ENCODE data around the gene METTL8.
A peak's percentile ranks its signal among the peaks of the same experiment; 100 is the strongest.

The METTL8 gene

GRCh38 chr2:171334946-171335345 lies 98.8 kb downstream of the METTL8 start:
- no peak overlapping the region for H3K4me3 ChIP-seq (ENCODE audit: low read depth, low read length)
- no peak for DNase-seq (ENCODE audit: low read depth, low spot score)
- in situ Hi-C loops (cut with HindIII; ENCODE audit: low sequenced_read_pairs): no loop called here
- TF ChIP-seq, protein P1, sequence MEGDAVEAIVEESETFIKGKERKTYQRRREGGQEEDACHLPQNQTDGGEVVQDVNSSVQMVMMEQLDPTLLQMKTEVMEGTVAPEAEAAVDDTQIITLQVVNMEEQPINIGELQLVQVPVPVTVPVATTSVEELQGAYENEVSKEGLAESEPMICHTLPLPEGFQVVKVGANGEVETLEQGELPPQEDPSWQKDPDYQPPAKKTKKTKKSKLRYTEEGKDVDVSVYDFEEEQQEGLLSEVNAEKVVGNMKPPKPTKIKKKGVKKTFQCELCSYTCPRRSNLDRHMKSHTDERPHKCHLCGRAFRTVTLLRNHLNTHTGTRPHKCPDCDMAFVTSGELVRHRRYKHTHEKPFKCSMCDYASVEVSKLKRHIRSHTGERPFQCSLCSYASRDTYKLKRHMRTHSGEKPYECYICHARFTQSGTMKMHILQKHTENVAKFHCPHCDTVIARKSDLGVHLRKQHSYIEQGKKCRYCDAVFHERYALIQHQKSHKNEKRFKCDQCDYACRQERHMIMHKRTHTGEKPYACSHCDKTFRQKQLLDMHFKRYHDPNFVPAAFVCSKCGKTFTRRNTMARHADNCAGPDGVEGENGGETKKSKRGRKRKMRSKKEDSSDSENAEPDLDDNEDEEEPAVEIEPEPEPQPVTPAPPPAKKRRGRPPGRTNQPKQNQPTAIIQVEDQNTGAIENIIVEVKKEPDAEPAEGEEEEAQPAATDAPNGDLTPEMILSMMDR (IDR thresholded peaks at IDR 0.05; ENCODE audit: low read depth, low read length): no peak

GRCh38 chr2:171334171-171334570 lies 99.6 kb downstream of the METTL8 start:
- no peak for DNase-seq (ENCODE audit: low read depth, low spot score)

GRCh38 chr2:171330155-171330956 lies 103.4 kb downstream of the METTL8 start:
- TF ChIP-seq, protein P1 (IDR thresholded peaks at IDR 0.05; ENCODE audit: low read depth, low read length): no peak
- DNase-seq (ENCODE audit: low read depth, low spot score): no peak
- in situ Hi-C loops (cut with HindIII; ENCODE audit: low sequenced_read_pairs): no loop called here
- no peak overlapping the region for H3K4me3 ChIP-seq (ENCODE audit: low read depth, low read length)

More at GRCh38 chr2:171334171-171334570, 99.6 kb downstream of the METTL8 start:
- H3K4me3 ChIP-seq (ENCODE audit: low read depth, low read length): no peak overlapping the region
- TF ChIP-seq, protein P1 (IDR thresholded peaks at IDR 0.05; ENCODE audit: low read depth, low read length): no peak
- in situ Hi-C loops (cut with HindIII; ENCODE audit: low sequenced_read_pairs): no loop called here

GRCh38 chr2:171327043-171327496 lies 106.7 kb downstream of the METTL8 start:
- DNase-seq (ENCODE audit: low read depth, low spot score): peak; percentile 67
- TF ChIP-seq, protein P1 (IDR thresholded peaks at IDR 0.05; ENCODE audit: low read depth, low read length): no peak
- no peak overlapping the region for H3K4me3 ChIP-seq (ENCODE audit: low read depth, low read length)
- in situ Hi-C loops (cut with HindIII; ENCODE audit: low sequenced_read_pairs): no loop called here

- in situ Hi-C loops (cut with HindIII; ENCODE audit: low sequenced_read_pairs): no loop called here
- DNase-seq (ENCODE audit: low read depth, low spot score): no peak
- TF ChIP-seq, protein P1 (IDR thresholded peaks at IDR 0.05; ENCODE audit: low read depth, low read length): no peak
- H3K4me3 ChIP-seq (ENCODE audit: low read depth, low read length): no peak overlapping the region
These were observed 107.8 kb downstream of the METTL8 start for GRCh38 chr2:171325886-171326585.

DNA sequence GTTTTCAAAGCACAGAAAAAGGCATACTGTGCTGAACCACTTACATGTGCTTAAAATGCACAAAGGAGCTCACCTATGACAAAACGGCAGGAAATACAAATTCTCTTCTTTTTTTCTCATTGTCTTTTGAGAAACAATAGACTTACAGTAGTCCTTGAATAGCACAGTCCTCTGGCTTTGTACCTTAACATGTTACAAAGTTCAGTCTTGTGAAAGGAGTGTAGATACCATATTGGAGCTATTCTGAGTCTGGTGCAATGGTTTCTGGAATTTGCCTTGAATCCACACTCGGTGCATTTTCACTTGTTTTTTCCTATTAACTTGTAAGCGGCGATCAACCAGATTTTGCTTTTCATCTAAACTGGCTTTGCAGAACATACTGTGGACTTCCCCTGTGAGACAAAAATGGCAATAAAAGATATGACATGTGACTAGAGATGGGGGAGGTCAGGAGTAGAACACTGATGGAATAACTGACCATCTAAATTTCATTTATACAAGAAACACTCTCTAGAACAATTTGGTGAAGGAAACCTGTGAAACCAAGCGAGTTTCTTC lies 109.7 kb downstream of the METTL8 start:
- no peak for DNase-seq (ENCODE audit: low read depth, low spot score)
- TF ChIP-seq, protein P1 (IDR thresholded peaks at IDR 0.05; ENCODE audit: low read depth, low read length): no peak
- no peak overlapping the region for H3K4me3 ChIP-seq (ENCODE audit: low read depth, low read length)
- in situ Hi-C loops (cut with HindIII; ENCODE audit: low sequenced_read_pairs): no loop called here
